ENCODE results near the gene FKBP9.
"Not testable (repeated sequence)": the region's sequence is repeated elsewhere in the genome, so short reads cannot be mapped to it uniquely, and the experiment has no call there.

DNA sequence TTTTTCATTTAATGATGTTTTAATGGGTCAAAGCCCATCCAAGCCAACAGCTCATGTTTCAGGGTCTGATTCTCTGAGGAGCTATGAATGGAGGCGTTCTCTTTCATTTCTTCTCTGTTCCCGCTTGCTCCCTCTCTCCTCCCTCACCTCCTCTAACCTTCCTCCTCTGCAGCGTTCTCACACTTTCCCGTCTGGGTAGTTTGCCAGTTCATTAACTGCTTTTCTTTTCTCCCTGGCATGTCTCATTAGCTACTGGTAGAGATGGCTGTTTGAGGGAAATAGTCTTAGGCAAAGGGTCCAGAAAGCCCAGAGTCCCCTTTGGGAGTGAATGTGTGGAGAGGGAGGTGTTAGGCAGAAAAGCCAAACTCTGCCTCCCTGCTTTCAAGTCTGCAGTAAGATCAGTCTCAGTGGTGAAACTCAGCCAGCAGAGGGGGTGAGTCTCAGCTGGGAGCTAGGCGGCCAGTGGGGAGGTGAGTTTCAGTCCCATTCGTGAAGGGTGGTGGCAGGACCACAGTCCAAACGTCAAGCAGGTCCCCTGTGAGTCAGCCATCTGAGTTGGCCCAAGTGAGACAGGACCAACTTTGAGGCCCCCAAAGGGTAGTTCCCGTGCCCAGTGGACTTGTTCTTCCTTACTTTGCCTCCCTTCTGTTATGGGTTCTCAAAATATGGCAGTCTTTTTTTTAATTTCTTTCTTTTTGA, 7.4 kb downstream of the FKBP9 start:
- TF ChIP-seq, protein P1, sequence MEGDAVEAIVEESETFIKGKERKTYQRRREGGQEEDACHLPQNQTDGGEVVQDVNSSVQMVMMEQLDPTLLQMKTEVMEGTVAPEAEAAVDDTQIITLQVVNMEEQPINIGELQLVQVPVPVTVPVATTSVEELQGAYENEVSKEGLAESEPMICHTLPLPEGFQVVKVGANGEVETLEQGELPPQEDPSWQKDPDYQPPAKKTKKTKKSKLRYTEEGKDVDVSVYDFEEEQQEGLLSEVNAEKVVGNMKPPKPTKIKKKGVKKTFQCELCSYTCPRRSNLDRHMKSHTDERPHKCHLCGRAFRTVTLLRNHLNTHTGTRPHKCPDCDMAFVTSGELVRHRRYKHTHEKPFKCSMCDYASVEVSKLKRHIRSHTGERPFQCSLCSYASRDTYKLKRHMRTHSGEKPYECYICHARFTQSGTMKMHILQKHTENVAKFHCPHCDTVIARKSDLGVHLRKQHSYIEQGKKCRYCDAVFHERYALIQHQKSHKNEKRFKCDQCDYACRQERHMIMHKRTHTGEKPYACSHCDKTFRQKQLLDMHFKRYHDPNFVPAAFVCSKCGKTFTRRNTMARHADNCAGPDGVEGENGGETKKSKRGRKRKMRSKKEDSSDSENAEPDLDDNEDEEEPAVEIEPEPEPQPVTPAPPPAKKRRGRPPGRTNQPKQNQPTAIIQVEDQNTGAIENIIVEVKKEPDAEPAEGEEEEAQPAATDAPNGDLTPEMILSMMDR (IDR thresholded peaks at IDR 0.05): peak in 2 of 6 experiments; percentile 33 to 42
- not testable (repeated sequence) for TF ChIP-seq POLR2A (IDR thresholded peaks at IDR 0.05)
